ENCODE measurements around the gene ADARB1. TPM values are rescaled to one million over a fixed set of nuclear protein-coding genes. Genes with fewer than 3 reads are reported as not detected.

Gene ADARB1
- total RNA-seq, 1 donor from 2014 or later: 14.0 TPM

DNA sequence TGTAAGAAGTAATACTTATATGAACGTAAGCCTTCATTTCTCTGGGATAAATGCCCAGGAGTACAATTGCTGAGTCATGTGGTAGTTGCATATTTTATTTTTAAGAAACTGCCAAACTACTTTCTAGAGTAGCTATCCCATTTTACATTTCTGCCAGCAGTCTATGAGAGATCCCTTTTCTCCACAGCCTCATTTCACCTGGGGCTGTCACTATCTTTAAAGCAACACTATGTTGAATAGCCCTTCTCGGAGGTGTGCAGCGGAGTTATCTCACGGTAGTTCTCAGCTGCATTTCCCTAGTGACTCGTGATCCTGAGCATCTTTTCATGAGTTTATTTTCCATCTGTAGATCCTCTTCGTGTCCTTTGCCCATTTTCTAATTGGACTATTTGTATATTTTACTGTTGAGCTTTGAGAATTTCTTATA is 93.4 kb downstream of the ADARB1 start:
- H3K27me3 ChIP-seq (ENCODE audit: control insufficient read depth, insufficient read depth, low read length): no peaks in the 10 kb centered on the region
- FAIRE-seq (no peak), DNase-seq (ENCODE audit: low read depth) (no peak)
- H3K4me3 ChIP-seq (ENCODE audit: low read depth, low read length): no peak overlapping the region
- TF ChIP-seq, protein P1, sequence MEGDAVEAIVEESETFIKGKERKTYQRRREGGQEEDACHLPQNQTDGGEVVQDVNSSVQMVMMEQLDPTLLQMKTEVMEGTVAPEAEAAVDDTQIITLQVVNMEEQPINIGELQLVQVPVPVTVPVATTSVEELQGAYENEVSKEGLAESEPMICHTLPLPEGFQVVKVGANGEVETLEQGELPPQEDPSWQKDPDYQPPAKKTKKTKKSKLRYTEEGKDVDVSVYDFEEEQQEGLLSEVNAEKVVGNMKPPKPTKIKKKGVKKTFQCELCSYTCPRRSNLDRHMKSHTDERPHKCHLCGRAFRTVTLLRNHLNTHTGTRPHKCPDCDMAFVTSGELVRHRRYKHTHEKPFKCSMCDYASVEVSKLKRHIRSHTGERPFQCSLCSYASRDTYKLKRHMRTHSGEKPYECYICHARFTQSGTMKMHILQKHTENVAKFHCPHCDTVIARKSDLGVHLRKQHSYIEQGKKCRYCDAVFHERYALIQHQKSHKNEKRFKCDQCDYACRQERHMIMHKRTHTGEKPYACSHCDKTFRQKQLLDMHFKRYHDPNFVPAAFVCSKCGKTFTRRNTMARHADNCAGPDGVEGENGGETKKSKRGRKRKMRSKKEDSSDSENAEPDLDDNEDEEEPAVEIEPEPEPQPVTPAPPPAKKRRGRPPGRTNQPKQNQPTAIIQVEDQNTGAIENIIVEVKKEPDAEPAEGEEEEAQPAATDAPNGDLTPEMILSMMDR (IDR thresholded peaks at IDR 0.05; ENCODE audit: insufficient read depth, low read length, severe bottlenecking): no peak
- peaks cover 1% of the 10 kb centered on the region for H3K36me3 ChIP-seq (ENCODE audit: control insufficient read depth, insufficient read depth, low read length)

DNA sequence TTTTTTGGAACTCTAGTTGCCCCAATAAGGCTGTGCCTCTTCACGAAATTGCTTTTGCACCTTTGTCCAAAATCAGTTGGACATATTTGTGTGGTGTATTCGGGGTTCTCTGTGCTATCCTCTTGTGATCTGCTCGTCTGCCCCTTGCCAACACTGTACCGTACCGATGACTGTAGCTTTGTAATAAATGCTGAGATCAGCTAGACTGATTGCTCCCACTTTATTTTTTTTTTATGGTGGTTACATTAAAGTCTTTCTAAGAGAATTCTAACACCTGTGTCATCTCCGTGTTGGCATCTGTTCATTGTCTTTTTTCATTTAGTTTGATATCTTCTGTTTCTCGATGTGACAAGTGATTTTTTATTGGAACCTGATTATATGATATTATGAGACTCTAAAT is 94.1 kb downstream of the ADARB1 start:
- FAIRE-seq: no peak
- Histone ChIP-seq H3K27me3 (ENCODE audit: control insufficient read depth, insufficient read depth, low read length) (no peaks in the 10 kb centered on the region), H3K4me3 (ENCODE audit: low read depth, low read length) (no peak overlapping the region), H3K36me3 (ENCODE audit: control insufficient read depth, insufficient read depth, low read length) (peaks cover 2% of the 10 kb centered on the region)
- no peak for DNase-seq (ENCODE audit: low read depth)
- TF ChIP-seq, protein P1 (IDR thresholded peaks at IDR 0.05; ENCODE audit: insufficient read depth, low read length, severe bottlenecking): no peak

DNA sequence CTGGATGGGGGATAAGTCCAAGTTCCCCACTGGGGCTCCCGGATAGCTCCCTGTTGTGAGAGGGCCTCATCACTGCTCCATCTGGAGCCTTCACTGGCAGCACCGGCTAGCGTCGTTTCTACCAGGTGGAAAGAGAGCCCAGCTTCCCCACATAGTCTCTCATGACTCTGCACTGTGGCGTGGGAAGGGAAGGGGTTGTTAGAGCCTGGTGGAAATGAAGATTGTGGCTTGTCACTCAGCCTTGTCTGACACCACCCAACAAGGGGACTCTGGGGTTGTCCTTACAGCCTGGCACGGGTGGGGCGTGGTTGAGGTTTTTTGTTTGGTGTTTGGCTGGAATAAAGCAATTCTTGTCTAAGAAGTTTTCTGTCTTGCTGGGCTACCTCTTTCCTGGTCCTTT is 94.6 kb downstream of the ADARB1 start:
- FAIRE-seq: no peak

DNA sequence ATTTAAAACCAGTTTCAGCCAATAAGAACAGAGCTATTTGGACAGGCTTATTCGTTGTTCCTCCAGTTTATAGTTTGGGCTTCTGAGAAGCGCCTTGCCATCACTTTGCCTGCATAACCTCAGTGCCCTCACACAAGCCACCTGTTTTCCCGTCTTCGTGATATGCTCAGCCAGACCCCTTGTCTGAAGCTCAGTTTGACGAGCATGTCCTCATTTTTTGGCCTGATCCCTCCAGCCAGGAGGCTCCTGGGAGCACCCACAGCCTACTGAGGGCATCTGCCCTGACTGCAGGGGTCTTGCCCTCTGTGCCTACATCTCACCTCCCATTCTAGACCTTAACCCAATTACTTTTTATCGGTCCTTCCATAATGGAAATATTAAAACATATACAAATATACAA is 95.3 kb downstream of the ADARB1 start:
- Histone ChIP-seq H3K36me3 (ENCODE audit: control insufficient read depth, insufficient read depth, low read length) (peaks cover 2% of the 10 kb centered on the region), H3K4me3 (ENCODE audit: low read depth, low read length) (no peak overlapping the region), H3K27me3 (ENCODE audit: control insufficient read depth, insufficient read depth, low read length) (no peaks in the 10 kb centered on the region)
- no peak for FAIRE-seq
- no peak for DNase-seq (ENCODE audit: low read depth)
- TF ChIP-seq, protein P1 (IDR thresholded peaks at IDR 0.05; ENCODE audit: insufficient read depth, low read length, severe bottlenecking): no peak

More for the DNA sequence above, 94.6 kb downstream of the ADARB1 start:
- Histone ChIP-seq H3K4me3 (ENCODE audit: low read depth, low read length) (no peak overlapping the region), H3K27me3 (ENCODE audit: control insufficient read depth, insufficient read depth, low read length) (no peaks in the 10 kb centered on the region), H3K36me3 (ENCODE audit: control insufficient read depth, insufficient read depth, low read length) (peaks cover 2% of the 10 kb centered on the region)
- no peak for DNase-seq (ENCODE audit: low read depth)
- TF ChIP-seq, protein P1 (IDR thresholded peaks at IDR 0.05; ENCODE audit: insufficient read depth, low read length, severe bottlenecking): no peak

DNA sequence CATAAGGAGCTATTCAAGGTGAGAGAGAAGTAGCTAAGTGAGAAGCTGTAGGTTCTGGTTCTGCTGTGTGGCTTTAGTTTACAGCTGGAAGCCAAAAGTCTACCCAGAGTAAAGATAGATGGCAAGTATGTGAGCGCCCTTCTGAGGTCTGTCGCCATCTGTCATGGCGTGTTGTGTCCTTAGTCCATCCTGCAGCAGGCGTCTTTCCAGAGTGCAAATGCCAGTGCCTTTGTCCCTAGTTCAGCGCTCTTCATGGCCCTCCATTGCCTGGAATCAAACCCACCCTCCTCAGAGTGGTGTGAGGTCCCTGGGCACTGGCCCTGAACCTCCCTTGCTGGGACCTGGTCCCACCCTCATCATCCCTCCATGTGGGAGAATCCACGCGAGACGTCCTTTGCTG is 96.6 kb downstream of the ADARB1 start:
- DNase-seq (ENCODE audit: low read depth): no peak
- Histone ChIP-seq H3K27me3 (ENCODE audit: control insufficient read depth, insufficient read depth, low read length) (no peaks in the 10 kb centered on the region), H3K4me3 (ENCODE audit: low read depth, low read length) (no peak overlapping the region), H3K36me3 (ENCODE audit: control insufficient read depth, insufficient read depth, low read length) (peaks cover 2% of the 10 kb centered on the region)
- TF ChIP-seq, protein P1 (IDR thresholded peaks at IDR 0.05; ENCODE audit: insufficient read depth, low read length, severe bottlenecking): no peak
- no peak for FAIRE-seq

DNA sequence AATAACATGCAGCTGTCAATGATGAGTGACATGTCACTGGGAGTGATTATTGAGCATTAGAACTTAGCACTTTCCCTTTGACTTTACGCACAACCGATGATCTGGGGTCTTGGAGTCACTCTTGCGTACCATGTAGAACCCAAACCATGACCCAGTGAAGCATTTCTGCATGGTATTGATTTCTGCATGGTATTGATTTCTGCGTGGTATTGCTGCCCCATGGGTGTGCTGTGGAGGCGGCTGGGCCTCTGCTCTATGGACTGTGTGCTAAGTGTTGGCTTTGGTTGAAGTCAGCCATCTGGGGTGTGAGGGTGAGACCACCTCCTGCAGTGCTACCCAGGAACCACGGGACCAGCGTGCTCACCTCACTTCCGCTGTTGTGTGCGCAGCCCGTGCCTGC is 98.0 kb downstream of the ADARB1 start:
- TF ChIP-seq, protein P1 (IDR thresholded peaks at IDR 0.05; ENCODE audit: insufficient read depth, low read length, severe bottlenecking): no peak
- Histone ChIP-seq H3K36me3 (ENCODE audit: control insufficient read depth, insufficient read depth, low read length) (peaks cover 4% of the 10 kb centered on the region), H3K27me3 (ENCODE audit: control insufficient read depth, insufficient read depth, low read length) (no peaks in the 10 kb centered on the region), H3K4me3 (ENCODE audit: low read depth, low read length) (no peak overlapping the region)
- DNase-seq (ENCODE audit: low read depth) (no peak), FAIRE-seq (no peak)

All from bronchial epithelial cell (primary cell).